H9 (cell line): ENCODE data around the gene C1QL1. TPM values are rescaled to one million over a fixed set of nuclear protein-coding genes. Genes with fewer than 3 reads are reported as not detected.

Source experiments
- DNase-seq: peaks from one replicate; pipeline ENCODE4 v3.0.0-alpha.2; 2017
- H2AFZ ChIP-seq: one replicate; pipeline ENCODE4 v1.6.1; 2013; ENCODE audit warnings: mild to moderate bottlenecking, low read length, control low read depth, moderate library complexity
- H2AK5ac ChIP-seq: 2 replicates; pipeline ENCODE4 v1.6.1; 2013; ENCODE audit warnings: low read length, control low read depth, mixed read lengths; ENCODE audit not compliant: insufficient read length
- H2BK120ac ChIP-seq: one replicate; pipeline ENCODE4 v1.6.1; 2013; ENCODE audit warnings: low read depth, mild to moderate bottlenecking, low read length, control low read depth, inconsistent platforms; ENCODE audit not compliant: poor library complexity, severe bottlenecking
- H2BK12ac ChIP-seq: 2 replicates; pipeline ENCODE4 v1.6.1; 2013; ENCODE audit warnings: low read length, control low read depth, mixed read lengths, low read depth; ENCODE audit not compliant: insufficient read length
- H2BK15ac ChIP-seq: 2 replicates; pipeline ENCODE4 v1.6.1; 2013; ENCODE audit warnings: low read depth, low read length, control low read depth
- H2BK20ac ChIP-seq: one replicate; pipeline ENCODE4 v1.6.1; 2013; ENCODE audit warnings: low read depth, mild to moderate bottlenecking, low read length, control low read depth, inconsistent platforms; ENCODE audit not compliant: poor library complexity, severe bottlenecking
- H2BK5ac ChIP-seq: 2 replicates; pipeline ENCODE4 v1.6.1; 2013; ENCODE audit warnings: low read length, control low read depth, mixed read lengths; ENCODE audit not compliant: insufficient read length
- H3K14ac ChIP-seq: 2 replicates; pipeline ENCODE4 v1.6.1; 2013; ENCODE audit warnings: low read length, control low read depth; ENCODE audit not compliant: insufficient read depth
- H3K18ac ChIP-seq: 2 replicates; pipeline ENCODE4 v1.6.1; 2013; ENCODE audit warnings: low read depth, mild to moderate bottlenecking, mixed read lengths, low read length, control low read depth; ENCODE audit not compliant: insufficient read length
- H3K23ac ChIP-seq: 2 replicates; pipeline ENCODE4 v1.6.1; 2013; ENCODE audit warnings: low read length, control low read depth, mixed read lengths, low read depth; ENCODE audit not compliant: insufficient read length
- H3K23me2 ChIP-seq: 2 replicates; pipeline ENCODE4 v1.6.1; 2013; ENCODE audit warnings: low read depth, mild to moderate bottlenecking, mixed read lengths, low read length, control low read depth; ENCODE audit not compliant: insufficient read length, poor library complexity, severe bottlenecking
- H3K27ac ChIP-seq: 2 replicates; pipeline ENCODE4 v1.5.1; 2013; ENCODE audit warnings: low read length, control low read depth, mixed read lengths, low read depth; ENCODE audit not compliant: insufficient read length
- H3K27me3 ChIP-seq: 2 replicates; pipeline ENCODE4 v1.6.1; 2013; ENCODE audit warnings: low read length, control low read depth, inconsistent platforms; ENCODE audit not compliant: insufficient read depth
- H3K4ac ChIP-seq: 2 replicates; pipeline ENCODE4 v1.6.1; 2013; ENCODE audit warnings: low read depth, mild to moderate bottlenecking, control low read depth, inconsistent platforms, low read length, moderate library complexity
- H3K4me1 ChIP-seq: 2 replicates; pipeline ENCODE4 v1.6.1; 2013; ENCODE audit warnings: low read length, control low read depth, inconsistent platforms; ENCODE audit not compliant: insufficient read depth
- H3K4me2 ChIP-seq: 2 replicates; pipeline ENCODE4 v1.6.1; 2013; ENCODE audit warnings: low read length, control low read depth, mixed read lengths; ENCODE audit not compliant: insufficient read length, insufficient read depth
- H3K56ac ChIP-seq: 2 replicates; pipeline ENCODE4 v1.6.1; 2013; ENCODE audit warnings: low read depth, mild to moderate bottlenecking, mixed read lengths, low read length, control low read depth; ENCODE audit not compliant: insufficient read length
- H3K79me1 ChIP-seq: 2 replicates; pipeline ENCODE4 v1.6.1; 2013; ENCODE audit warnings: low read depth, mild to moderate bottlenecking, moderate library complexity, low read length, control low read depth, inconsistent platforms; ENCODE audit not compliant: insufficient read depth, poor library complexity, severe bottlenecking
- H3K79me2 ChIP-seq: 2 replicates; pipeline ENCODE4 v1.6.1; 2013; ENCODE audit warnings: low read length, control low read depth, inconsistent platforms; ENCODE audit not compliant: insufficient read depth
- H3K9ac ChIP-seq: 2 replicates; pipeline ENCODE4 v1.6.1; 2013; ENCODE audit warnings: low read length, control low read depth, mixed read lengths; ENCODE audit not compliant: insufficient read length; ENCODE audit errors: extremely low read depth
- H3K9me3 ChIP-seq: one replicate; pipeline ENCODE4 v1.6.1; 2013; ENCODE audit warnings: low read depth, low read length, inconsistent platforms; ENCODE audit not compliant: control insufficient read depth
- H3T11ph ChIP-seq: one replicate; pipeline ENCODE4 v1.6.1; 2013; ENCODE audit warnings: mild to moderate bottlenecking, low read length, control low read depth, inconsistent platforms
- H4K20me1 ChIP-seq: one replicate; pipeline ENCODE4 v1.6.1; 2013; ENCODE audit not compliant: control insufficient read depth, insufficient read length, insufficient read depth
- H4K5ac ChIP-seq: 2 replicates; pipeline ENCODE4 v1.6.1; 2013; ENCODE audit warnings: low read depth, mild to moderate bottlenecking, mixed read lengths, low read length, control low read depth; ENCODE audit not compliant: insufficient read length
- H4K8ac ChIP-seq: replicated peaks from 2 replicates; pipeline ENCODE4 v1.6.1; 2013; ENCODE audit warnings: low read length, control low read depth, mixed read lengths, low read depth; ENCODE audit not compliant: insufficient read length
- H4K91ac ChIP-seq: 2 replicates; pipeline ENCODE4 v1.6.1; 2013; ENCODE audit warnings: low read depth, mild to moderate bottlenecking, moderate library complexity, mixed read lengths, low read length, control low read depth; ENCODE audit not compliant: insufficient read length
- H3K27ac Mint-ChIP-seq, 3 experiments: 2 replicates in 2 of 3; 3 replicates in 1 of 3; pipeline ENCODE4 v1.8.0; 2020 to 2021; ENCODE audit warnings: mixed read lengths in 3 of 3, mild to moderate bottlenecking in 1 of 3, moderate library complexity in 1 of 3
- H3K27me3 Mint-ChIP-seq: 2 replicates; pipeline ENCODE4 v1.8.0; 2021; ENCODE audit warnings: low read depth, mild to moderate bottlenecking, moderate library complexity, mixed read lengths
- H3K36me3 Mint-ChIP-seq, 3 experiments: 2 replicates in 2 of 3; 3 replicates in 1 of 3; pipeline ENCODE4 v1.8.0; 2020 to 2021; ENCODE audit warnings: low read depth in 3 of 3, mixed read lengths in 3 of 3; ENCODE audit not compliant: insufficient read depth in 1 of 3
- H3K4me1 Mint-ChIP-seq, 2 experiments: 2 replicates each; pipeline ENCODE4 v1.8.0; 2020; ENCODE audit warnings: mixed read lengths in 2 of 2
- H3K4me3 Mint-ChIP-seq, 2 experiments: 2 replicates in 1 of 2; 3 replicates in 1 of 2; pipeline ENCODE4 v1.8.0; 2020 to 2021; ENCODE audit warnings: mild to moderate bottlenecking in 2 of 2, mixed read lengths in 2 of 2, moderate library complexity in 1 of 2
- H3K9me3 Mint-ChIP-seq, 2 experiments: 2 replicates in 1 of 2; 3 replicates in 1 of 2; pipeline ENCODE4 v1.8.0; 2020; ENCODE audit warnings: mild to moderate bottlenecking in 2 of 2, mixed read lengths in 2 of 2, moderate library complexity in 1 of 2
- CTCF ChIP-seq: fragments of 200-600 bp; sonication (generic); conservative IDR thresholded peaks from 3 replicates; pipeline ENCODE4 v1.8.0; 2021; ENCODE audit warnings: antibody characterized with exemption, mild to moderate bottlenecking
- WGBS: extraction: QIAGEN DNeasy Blood & Tissue Kit; methylation state at CpG from one replicate; pipeline ENCODE4 v1.1.7; 2013; ENCODE audit warnings: missing lambda C conversion rate, low lambda C conversion rate, mixed read lengths; ENCODE audit not compliant: insufficient read length; ENCODE audit errors: extremely low coverage; 5-methylcytosine and 5-hydroxymethylcytosine counted together
- total RNA-seq: library from RNA; stranded (reverse); gene quantifications from 2 replicates; pipeline ENCODE4 v1.2.1, GENCODE V29; 2021

C1QL1 gene
- total RNA-seq, 1 experiment from 2014 or later, result 6.0 TPM

GRCh38 chr17:44942456-44942855 is 25.6 kb downstream of the C1QL1 start:
- no peak overlapping the region for H2BK20ac ChIP-seq
- H2BK12ac ChIP-seq, result no peak overlapping the region
- H3K36me3 Mint-ChIP-seq, result peaks cover 22 to 49% (median 39%) of the 10 kb centered on the region in 3 experiments
- H4K5ac ChIP-seq, result no peak overlapping the region
- no peak for DNase-seq
- no peak overlapping the region for H3K9ac ChIP-seq
- H2BK15ac ChIP-seq, result no peak overlapping the region
- peaks cover 2% of the 10 kb centered on the region for H3K4me1 ChIP-seq
- H3K23me2 ChIP-seq, result no peaks in the 10 kb centered on the region
- H3K79me1 ChIP-seq, result peaks cover 6% of the 10 kb centered on the region
- H3K18ac ChIP-seq, result no peak overlapping the region
- H2BK120ac ChIP-seq, result no peak overlapping the region
- H3K4me2 ChIP-seq, result no peak overlapping the region
- H3K27me3 ChIP-seq, result no peaks in the 10 kb centered on the region
- no peak overlapping the region for H3K14ac ChIP-seq
- H4K20me1 ChIP-seq, result no peaks in the 10 kb centered on the region
- H2BK5ac ChIP-seq, result no peak overlapping the region
- H3K79me2 ChIP-seq, result peaks cover 16% of the 10 kb centered on the region; the same call in 1 of the 2 replicates
- H3K4ac ChIP-seq, result no peak overlapping the region
- H3K27ac ChIP-seq, result no peak overlapping the region
- TF ChIP-seq CTCF, result no peak
- H3K4me1 Mint-ChIP-seq, result peaks cover 24 to 29% of the 10 kb centered on the region in 2 experiments
- H3K9me3 ChIP-seq, result no peaks in the 10 kb centered on the region
- no CpG with 5 or more reads among the region's 4 CpGs for WGBS
- H4K91ac ChIP-seq, result no peak overlapping the region
- H3K4me3 Mint-ChIP-seq, result no peak overlapping the region
- no peak overlapping the region for H3T11ph ChIP-seq
- H2AK5ac ChIP-seq, result no peak overlapping the region
- no peaks in the 10 kb centered on the region for H3K27me3 Mint-ChIP-seq
- no peak overlapping the region for H4K8ac ChIP-seq
- no peak overlapping the region for H2AFZ ChIP-seq
- H3K27ac Mint-ChIP-seq, result no peak overlapping the region
- H3K23ac ChIP-seq, result no peak overlapping the region
- peaks cover 0 to 5% of the 10 kb centered on the region in 2 experiments; a peak in 1 of 5 replicates for H3K9me3 Mint-ChIP-seq
- H3K56ac ChIP-seq, result no peak overlapping the region
